GM21529 (cell line): ENCODE data around the gene ILDR2.
A peak's percentile ranks its signal among the peaks of the same experiment; 100 is the strongest.

Experiments used
- ATAC-seq: cut with Tn5 transposase; IDR thresholded peaks from one replicate; pipeline ENCODE4 v1.9.1; 2021; ENCODE audit not compliant: unreplicated experiment

ILDR2 gene, protein sequence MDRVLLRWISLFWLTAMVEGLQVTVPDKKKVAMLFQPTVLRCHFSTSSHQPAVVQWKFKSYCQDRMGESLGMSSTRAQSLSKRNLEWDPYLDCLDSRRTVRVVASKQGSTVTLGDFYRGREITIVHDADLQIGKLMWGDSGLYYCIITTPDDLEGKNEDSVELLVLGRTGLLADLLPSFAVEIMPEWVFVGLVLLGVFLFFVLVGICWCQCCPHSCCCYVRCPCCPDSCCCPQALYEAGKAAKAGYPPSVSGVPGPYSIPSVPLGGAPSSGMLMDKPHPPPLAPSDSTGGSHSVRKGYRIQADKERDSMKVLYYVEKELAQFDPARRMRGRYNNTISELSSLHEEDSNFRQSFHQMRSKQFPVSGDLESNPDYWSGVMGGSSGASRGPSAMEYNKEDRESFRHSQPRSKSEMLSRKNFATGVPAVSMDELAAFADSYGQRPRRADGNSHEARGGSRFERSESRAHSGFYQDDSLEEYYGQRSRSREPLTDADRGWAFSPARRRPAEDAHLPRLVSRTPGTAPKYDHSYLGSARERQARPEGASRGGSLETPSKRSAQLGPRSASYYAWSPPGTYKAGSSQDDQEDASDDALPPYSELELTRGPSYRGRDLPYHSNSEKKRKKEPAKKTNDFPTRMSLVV

DNA sequence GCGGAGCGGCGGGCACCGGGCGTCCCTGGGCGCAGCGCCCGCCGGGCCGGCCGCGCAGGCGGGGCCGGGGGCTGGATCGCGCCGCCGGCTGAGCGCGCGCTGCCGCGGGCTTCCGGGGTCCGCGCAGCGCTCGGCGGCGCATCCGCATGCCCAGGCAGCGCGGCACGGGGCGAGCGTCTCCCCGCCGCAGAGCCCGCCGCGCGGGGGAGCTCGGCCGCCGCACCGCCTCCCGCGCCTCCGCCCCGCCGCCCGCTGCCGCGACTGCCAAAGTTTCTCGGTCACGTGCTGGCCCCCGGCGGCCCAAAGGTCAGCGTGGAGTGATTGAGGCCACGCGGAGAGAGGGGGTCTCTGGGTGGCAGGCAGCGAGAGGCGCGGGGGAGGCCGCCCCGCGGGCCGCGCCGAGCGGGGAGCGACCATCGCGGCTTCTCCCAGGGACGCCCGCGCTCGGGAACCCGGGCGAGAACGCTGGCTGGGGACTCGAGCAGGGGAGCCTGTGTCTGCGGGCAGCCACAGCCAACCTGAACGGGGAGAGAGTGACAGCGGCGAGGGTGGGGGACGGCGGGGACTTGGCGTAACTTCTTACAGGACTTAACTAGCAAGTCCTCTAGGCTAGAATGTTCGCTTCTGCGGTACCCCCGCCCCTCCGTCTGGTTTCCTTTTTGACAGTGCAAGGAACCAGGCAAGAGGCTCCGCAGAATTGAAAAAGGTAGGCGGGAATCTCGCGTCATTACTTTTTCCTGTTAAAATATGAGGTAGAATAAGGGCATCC, at the start of gene ILDR2:
Gene ILDR2 (minus strand): TSS at position 180 of the 769 bp plus-strand sequence. CDS start 272 bp downstream, outside the sequence.
- peak; percentile 64 for ATAC-seq

DNA sequence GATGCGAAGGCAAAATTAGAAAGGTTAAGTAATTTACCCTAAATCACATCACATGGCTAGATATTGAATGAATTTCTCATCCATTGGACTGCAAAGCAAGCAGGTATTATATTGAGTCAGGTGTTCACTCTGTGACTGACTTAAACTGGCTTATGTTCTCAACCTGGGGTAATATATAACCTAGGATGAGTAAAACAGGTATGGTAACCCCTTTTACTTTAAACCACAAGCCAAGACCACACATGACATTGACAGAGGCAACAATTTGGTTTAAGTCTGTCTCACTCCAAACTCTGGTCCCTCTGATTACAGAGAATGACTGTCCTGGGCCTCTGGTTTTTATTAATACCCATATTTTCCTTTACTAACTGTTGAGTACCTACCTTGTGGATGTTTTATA, 47.0 kb upstream of the ILDR2 start:
- peak; percentile 38 for ATAC-seq

DNA sequence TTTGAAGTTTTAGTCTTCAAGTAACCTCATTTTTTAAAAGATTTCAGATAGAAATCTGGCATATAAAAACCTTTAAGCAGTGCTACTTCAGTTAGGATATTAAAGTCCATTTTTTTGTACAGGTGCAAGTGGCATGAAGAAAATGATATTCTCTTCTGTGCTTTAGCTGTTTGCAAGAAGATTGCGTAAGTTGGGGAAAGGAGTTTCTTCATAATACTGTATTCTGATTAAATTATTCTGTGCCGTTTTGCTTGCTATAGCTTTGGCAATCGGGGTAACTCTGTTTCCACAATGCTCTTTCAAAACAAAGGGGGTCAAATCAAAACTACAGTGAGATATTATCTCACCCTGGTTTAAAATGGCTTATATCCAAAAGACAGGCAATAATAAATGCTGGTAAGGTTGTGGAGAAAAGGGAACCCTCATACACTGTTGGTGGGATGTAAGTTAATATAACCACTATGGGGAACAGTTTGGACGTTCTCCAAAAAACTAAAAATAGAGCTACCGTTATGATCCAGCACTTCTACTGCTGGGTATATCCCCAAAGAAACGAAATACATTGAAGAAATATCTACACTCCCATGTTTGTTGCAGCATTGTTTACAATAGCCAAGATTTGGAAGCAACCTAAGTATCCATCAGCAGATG, 40.9 kb upstream of the ILDR2 start:
- no peak for ATAC-seq

DNA sequence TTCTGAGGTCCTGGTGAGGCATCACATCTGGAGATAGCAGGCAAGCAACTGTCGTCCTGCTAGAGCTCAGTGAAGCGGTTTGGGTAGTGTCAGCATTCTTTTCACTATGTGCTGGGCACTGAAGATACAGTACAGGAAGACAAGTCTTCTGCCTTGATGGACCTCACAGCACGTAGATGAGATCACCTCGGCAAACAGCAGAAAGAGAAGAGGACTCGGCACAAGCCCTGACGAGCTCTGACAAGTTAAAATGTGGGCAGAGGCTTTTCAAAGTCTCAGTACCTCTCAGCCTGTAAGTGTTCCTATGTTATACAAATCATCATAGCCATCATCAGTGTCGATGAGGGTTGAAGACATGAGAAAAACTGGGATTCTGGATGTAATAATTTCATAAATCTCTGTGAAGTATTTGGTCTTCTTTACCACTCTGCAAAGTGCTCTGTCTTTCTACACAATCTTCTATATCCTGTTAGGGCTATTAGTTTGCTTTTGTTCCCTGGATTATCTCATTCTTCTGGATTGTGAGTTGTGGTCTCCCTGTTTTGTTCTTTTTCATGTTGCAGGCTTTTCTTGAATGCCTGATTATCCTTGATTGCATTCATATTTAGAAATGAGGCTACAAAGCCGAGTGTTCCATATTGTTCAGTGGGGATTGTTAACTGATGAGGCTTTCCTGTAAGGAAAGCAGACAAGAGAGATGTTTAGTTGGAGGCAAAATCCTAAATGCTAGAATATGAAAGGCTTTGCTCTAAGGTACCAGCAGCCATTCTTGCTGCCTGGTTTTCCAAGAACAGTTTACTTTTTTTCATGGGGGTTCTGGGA, 38.0 kb upstream of the ILDR2 start:
- ATAC-seq, result no peak

DNA sequence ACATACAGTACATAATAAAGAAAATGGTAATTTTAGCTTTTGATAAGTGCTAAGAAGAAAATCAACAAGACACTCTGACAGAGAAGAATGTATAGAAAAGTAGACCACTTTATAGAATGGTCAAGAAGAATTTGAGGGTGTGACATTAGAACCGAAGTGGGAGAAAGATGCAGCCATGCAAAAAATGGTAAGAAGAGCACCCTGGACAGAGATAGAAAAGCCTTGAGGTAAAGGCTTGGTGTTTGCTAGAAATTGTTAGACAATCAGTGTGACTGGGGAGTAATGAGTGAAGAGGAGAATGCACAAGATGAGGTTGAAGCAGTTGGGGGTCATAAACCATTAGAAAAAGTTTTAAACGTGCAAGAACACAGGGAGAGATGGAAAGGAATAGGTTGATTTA, 37.2 kb upstream of the ILDR2 start:
- ATAC-seq, result no peak

DNA sequence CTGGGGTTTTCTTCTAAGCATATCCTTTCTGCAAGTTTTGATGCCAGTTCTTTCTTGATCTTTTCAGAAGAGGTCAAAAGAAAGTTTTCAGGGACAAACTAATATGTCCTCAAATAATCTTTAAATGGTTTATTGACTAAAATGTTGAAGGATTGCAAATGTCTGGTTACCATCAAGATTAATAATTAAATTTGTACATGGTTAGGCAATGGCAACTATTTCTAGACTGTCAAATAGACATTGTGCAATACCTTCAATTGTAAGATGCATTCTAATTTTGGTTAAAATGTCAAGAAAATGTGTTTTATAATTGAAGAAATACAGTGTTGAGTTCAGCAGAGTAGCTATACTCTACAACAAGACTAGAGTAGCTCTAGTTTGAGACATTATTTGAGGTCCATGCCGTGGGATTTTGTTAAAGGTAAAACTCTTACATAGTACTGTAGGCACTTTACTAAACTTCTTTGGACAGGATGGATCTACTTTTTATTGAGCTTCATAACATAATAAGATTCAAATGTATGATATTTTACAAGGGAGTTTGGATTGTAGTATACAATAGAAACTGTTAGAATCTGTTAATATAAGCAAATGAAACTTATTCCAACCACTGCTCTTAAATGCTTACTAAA, 36.3 kb upstream of the ILDR2 start:
- no peak for ATAC-seq

DNA sequence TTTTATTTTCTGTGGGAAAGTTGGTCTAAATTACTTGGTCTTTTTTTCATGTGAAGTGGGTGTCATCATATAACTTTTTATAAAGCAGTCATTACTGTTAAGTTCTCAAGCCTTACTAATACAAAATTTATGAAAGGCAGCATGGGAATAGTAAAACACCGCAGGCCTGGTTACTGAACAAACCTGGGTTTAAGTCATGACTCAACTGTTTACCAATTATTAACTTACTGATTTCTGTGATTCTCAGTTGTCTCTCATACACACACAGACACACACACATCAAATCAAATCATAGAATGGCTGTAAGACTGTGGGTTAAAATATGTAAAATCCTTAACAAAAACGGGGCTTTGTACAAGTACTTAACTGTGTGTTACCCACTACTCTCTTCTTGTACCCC, 28.4 kb upstream of the ILDR2 start:
- no peak for ATAC-seq

DNA sequence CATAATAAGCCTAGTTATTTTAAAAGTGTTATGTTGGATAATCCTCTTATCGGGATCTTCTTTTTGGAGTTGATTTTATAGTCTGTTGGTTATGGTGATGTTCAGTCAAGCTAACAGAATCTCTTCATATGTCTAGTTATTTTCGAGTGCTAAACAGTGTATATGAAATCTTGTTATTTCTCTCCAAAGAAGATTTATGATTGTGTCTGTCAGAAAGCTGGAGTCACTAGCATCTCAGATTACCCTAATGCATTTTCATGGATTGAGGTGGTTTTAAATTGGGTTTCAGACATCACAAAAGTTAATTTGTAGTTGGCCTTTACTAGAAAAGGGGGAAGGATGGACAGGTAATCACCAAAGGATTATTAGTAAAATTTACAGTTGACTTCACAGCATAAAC, 27.0 kb upstream of the ILDR2 start:
- no peak for ATAC-seq

DNA sequence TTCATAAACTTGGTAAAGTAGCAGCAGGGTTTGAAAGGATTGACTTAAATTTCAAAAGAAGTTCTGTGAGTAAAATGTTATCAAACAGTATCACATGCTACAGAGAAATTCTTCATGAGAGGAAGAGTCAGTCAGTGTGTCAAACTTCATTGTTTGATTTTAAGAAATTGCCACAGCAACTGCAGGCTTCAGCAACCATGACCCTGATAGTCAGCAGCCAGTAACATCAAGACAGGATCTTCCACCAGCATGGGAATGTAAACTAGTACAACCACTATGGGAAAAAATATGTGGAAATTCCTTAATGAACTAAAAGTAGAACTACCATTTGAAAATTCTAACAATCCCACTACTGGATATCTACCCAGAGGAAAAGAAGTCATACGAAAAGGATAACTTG, 25.2 kb upstream of the ILDR2 start:
- ATAC-seq, result no peak

DNA sequence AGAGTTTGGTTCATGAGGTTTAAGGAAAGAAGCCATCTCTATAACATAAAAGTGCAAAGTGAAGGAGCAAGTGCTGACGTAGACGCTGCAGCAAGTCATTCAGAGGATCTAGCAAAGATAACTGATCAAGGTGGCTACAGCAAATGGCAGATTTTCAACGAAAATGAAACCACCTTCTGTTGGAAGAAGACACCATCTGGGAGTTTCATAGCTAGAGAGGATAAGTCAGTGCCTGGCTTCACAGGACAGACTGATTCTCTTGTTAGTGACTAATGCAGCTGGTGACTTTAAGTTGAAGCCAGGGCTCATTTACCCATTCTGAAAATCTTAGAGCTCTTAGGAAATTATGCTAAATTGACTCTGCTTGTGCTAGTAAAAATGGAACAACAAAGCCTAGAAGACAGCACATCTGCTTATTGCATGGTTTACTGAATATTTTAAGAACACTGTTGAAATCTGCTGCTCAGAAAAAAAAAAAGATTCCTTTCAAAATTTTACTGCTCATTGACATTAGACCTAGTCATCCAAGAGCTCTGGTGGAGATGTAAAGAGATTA, 24.2 kb upstream of the ILDR2 start:
- peak; percentile 74 for ATAC-seq

DNA sequence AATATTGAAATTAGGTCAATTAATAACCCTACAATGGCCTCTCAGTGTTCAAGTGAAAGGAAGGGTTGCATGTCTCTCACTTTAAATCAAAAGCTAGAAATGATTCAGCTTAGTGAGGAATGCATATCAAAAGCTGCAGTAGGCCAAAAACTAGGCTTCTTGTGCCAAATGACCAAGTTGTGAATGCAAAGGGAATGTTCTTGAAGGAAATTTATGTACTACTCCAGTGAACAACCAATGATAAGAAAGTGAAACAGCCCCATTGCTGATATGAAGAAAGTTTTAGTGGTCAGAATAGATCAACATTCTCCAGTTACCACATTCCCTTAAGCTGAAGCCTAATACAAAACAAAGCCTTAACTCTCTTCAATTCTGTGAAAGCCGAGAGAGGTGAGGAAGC, 23.7 kb upstream of the ILDR2 start:
- peak; percentile 29 for ATAC-seq

DNA sequence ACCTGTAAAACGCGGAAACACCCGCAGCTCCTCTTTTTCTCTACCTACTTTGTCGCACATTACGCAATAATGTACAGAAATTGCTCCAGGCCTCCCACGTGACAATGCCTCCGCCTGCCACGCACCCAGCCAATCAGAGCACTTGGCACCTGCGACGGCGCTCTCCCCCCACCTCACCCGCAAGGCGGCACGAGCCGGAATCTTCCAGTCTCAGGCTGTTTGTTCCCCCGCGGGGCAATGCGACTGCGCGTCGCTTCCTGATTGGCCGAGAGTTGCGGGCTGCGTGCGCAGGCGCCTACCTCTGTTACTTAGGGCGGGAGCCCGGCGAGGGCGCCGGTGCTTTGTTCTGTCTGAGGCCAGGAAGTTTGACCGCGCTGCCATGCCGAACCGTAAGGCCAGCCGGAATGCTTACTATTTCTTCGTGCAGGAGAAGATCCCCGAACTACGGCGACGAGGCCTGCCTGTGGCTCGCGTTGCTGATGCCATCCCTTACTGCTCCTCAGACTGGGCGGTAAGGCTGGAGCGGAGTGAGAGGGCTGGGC, 13.7 kb upstream of the ILDR2 start, which contains the start of gene MAEL:
Gene MAEL (plus strand): TSS at position 307 of the 542 bp plus-strand sequence. CDS start 73 bp downstream, at position 380.
- ATAC-seq, result no peak

DNA sequence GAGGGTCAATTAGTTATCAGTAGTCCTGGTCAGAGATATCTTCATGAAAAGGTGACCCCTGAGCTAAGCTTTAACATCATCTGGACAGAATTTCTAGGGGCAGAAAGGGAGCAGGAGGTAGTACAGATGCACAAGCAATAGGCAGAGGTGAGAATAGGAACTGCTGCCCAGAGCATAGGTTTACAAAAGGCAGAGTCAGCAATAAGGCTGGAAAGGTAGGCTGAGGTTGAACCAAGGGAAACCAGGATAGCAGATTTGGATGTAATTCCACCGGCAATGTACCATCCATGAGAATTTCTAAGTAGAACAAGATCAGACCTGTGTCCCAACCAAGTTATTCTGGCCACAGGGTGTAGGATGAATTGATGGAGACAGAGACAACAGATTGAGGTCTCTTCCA, 6.2 kb upstream of the ILDR2 start:
- ATAC-seq, result no peak

DNA sequence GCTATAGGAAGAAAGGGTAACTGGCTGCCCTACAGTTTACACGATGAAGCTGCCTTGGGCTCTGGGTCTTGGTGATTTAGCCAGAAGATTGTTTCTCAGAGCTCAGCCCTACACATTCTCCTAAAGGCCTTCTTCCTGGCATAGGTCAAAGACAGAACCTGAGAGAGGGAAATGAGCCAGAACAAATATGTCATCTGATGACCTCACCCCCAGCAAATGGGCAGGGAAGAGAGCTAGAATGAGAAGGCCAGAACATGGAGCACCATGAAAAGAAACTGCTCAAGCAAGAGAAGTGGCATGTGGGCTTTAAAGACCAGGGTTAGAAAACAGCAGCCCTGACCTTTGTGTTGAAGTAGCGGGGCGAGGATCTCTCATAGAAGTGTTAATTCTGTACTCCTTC, 5.5 kb upstream of the ILDR2 start:
- ATAC-seq, result no peak

DNA sequence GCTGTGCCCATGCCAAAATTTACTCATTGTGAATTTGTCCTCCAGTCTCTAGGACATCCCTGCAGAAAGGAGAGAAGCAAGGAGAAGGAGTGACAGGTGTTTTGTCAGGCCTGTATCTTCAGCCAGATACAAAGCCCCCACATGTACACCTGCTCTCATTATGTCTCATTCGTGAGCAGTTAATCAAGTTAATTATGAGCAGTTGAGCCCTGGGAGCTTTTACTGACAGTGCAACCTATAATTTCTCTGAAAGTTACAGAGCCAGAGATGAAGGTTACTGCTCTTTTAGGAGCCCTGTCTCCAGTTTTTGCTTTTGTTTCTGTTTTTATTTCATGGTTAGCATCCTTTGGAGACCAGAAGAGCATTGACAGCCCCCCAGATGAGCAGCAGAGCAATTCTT, 5.0 kb upstream of the ILDR2 start:
- no peak for ATAC-seq

DNA sequence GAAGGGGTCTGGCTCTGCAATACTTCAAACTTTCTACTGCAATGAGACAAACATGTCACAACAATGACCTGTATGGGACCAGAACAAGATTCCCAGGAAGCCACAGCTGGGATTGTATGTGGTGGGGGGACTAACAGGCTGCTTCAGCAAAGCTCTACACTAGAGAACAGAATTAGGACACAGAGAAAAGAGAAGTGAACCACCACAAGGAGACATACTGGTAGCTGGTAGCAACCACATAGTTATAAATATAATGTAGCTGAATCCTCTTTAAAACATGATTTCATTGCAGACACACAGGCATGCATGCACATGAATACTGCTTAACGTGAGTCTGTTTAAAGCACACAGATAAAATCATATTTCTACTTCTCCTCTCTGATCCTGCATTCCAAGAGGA, 3.5 kb upstream of the ILDR2 start:
- ATAC-seq, result peak; percentile 37

DNA sequence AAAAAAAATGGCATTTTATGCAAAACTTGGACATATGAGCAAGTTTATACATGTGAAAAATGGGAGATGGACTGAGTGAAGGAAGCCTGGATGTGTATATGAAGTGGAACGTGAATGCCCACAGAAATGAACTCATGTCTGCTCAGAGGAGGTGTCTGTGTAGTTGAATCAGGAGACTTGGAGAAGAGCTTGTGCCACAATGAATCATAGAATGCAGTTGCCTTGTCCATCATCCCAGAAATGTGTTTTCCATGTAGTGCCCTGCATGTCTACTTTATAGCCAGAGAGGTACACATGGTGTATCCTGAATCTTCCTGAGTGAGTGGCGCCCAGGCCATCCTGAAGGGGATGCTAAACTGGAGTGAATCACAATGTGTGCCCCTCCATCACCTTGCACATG, 2.6 kb upstream of the ILDR2 start:
- ATAC-seq, result no peak

DNA sequence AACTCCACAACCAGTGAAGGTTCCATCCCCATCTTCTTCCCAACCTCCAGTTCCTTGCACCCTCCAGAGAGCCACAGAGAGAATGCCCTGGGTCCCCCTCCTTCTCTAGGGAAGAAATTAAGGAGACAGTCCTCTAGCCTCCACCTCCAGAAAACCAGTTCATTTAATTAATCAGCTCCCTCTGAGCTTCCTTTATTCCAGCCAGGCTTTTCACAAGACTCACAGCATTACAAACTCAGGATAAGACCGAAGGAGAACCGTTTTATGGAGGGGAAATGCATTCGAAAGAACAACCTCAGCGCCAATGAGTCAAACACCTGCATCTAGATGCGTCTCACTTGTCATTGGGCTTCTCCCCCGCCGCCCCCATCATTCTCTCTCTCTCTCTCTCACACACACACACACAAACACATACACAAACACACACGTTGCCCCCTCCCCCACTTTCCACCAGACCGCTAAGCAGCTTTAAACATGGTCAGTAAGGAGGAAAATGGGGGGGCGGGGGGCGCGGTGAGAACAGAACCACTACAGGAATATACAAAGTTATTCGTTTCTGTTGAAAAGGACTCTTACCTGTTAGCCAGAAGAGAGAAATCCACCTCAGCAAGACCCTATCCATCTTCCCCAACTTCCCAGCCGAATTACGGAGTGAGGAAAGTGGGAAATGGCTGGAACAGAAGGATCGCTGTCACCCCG, 544 bp downstream of the ILDR2 start:
- ATAC-seq, result no peak

DNA sequence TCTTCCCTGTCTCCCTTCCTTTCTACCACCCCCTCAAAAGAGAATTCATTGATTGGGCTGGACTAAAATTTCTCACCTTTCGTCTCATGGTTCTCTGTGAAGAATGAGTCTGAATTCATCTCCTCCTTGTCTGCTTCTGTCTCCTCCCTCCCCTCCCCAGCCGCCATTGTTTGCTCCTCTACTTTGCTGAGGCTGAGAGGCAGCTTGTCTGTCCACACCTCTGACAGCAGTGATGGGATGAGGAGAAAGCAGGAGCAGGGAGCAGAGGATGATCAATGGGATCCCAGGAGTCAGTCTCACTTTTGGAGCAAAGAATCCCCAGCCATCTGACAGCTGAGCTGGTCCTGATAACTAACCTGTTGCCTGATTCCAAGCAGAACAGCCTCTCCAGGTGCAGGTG, 2.5 kb downstream of the ILDR2 start:
- ATAC-seq, result no peak
